Choroid plexus epithelial cell (primary cell): ENCODE results near the gene TAF4B.

Source experiments
- DNase-seq: peaks from one replicate; pipeline ENCODE4 v3.0.0-alpha.2; 2010; ENCODE audit warnings: low read depth
- H3K4me3 ChIP-seq: 2 replicates; pipeline ENCODE4 v1.5.1; 2011; ENCODE audit warnings: low read depth, mild to moderate bottlenecking, control low read depth, low read length, moderate library complexity
- CTCF ChIP-seq: conservative IDR thresholded peaks from 2 replicates; pipeline ENCODE4 v1.5.1; 2011; ENCODE audit warnings: low read depth, mild to moderate bottlenecking, control low read depth, inconsistent platforms, low read length, moderate library complexity

Gene TAF4B

GRCh38 chr18:26383454-26384270 lies 157.4 kb downstream of the TAF4B start:
- DNase-seq = peak; percentile 93
- H3K4me3 ChIP-seq = no peak overlapping the region
- TF ChIP-seq CTCF = peak; percentile 77

- peak; percentile 26 for TF ChIP-seq CTCF
- peak; percentile 96 for DNase-seq
- no peak overlapping the region for H3K4me3 ChIP-seq
These were observed 159.8 kb downstream of the TAF4B start for GRCh38 chr18:26386002-26386401.

- no peak for TF ChIP-seq CTCF
- no peak overlapping the region for H3K4me3 ChIP-seq
- peak; percentile 71 for DNase-seq
These were observed 160.2 kb downstream of the TAF4B start for GRCh38 chr18:26386441-26386840.

GRCh38 chr18:26394047-26394654 lies 167.9 kb downstream of the TAF4B start:
- no peak overlapping the region for H3K4me3 ChIP-seq
- DNase-seq = no peak
- no peak for TF ChIP-seq CTCF

GRCh38 chr18:26397019-26397418 lies 170.8 kb downstream of the TAF4B start:
- no peak for TF ChIP-seq CTCF
- H3K4me3 ChIP-seq = no peak overlapping the region
- no peak for DNase-seq

- no peak overlapping the region for H3K4me3 ChIP-seq
- TF ChIP-seq CTCF = no peak
- no peak for DNase-seq
These were observed 177.2 kb downstream of the TAF4B start for GRCh38 chr18:26403491-26403890.
